ENCODE data around the gene CR1.
"Not testable (repeated sequence)": the region's sequence is repeated elsewhere in the genome, so short reads cannot be mapped to it uniquely, and the experiment has no call there.

CR1 gene

GRCh38 chr1:207503950-207504349 is 8.0 kb downstream of the CR1 start:
- DNase-seq = no peak

DNA sequence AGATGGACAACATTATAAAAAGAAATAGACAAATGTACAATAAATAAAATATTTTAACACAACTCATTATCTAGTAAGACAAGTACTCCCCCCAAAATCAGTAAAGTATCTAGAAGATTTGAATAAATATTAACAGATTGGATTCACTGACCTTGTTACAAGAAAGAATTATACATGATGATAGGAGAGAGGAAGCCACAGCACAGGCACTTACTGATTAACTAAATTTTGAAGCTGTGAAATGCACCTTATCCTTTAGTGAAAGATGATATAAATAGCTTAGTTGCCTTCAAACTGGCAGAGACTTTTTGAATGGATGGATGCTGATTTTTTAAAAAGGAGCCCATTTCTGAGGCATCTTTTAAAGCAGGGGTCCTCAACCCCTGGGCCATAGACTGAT is 8.5 kb downstream of the CR1 start:
- DNase-seq = no peak

DNA sequence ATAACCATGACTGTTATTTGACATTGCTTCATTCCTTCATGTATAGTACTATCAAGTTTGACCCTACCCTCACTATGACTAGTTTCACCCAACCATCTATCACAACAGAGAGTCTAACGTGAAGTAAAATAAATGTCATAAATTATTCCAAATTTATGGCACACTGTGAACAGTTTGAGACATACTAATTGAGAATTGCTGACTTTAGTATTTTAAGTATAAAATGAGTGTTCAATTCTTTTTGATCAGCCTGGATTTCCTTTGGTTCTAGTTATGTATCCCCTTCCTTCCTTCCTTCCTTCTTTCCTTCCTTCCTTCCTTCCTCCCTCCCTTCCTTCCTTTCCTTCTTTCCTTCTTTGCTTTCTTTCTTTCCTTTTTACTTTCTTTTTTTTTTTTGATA is 14.5 kb downstream of the CR1 start:
- no peak for DNase-seq

DNA sequence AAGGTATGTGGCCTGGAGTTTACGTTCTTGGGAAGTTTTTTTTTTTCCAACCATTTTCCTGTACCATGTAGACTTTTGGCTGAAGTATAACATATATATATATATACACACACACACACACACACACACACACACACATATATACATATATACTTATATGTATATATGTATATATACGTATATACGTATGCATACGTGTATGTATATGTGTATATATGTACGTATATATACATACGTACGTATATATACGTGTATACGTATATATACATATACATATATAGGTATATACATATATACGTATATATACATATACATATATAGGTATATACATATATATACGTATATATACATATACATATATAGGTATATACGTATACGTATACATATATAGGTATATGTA is 18.9 kb downstream of the CR1 start:
- no peak for DNase-seq

- no peak for DNase-seq
Observed at GRCh38 chr1:207516729-207517128, 20.8 kb downstream of the CR1 start.

DNA sequence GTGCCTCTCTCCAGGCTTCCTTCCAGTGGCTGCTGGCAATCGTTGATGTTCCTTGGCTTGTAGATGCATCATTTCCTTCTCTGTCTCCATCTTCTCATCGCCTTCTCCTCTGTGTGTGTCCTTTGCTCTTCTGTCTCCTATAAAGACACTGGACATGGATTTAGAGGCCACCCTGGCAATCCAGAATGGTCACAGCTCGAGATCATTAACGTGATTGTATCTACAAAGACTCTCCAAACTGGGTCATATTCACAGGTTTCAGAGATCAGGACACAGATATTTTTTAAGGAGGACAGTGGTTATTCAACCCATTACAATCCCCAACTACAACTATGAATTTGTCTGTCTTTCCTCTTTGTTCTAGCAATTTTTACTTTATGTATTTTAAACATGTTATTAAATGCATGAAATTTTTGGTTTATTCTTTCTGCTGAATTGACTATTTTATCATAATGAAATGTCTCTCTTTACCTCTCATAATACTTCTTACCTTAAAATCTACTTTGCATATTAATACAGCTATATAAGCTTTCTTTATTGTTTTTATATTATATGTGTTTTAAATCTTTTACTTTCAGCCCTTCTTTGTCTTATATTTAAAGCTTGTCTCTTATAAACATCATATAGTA is 22.8 kb downstream of the CR1 start:
- DNase-seq = no peak

- DNase-seq = no peak
Observed at GRCh38 chr1:207519505-207520399, 23.8 kb downstream of the CR1 start.

DNA sequence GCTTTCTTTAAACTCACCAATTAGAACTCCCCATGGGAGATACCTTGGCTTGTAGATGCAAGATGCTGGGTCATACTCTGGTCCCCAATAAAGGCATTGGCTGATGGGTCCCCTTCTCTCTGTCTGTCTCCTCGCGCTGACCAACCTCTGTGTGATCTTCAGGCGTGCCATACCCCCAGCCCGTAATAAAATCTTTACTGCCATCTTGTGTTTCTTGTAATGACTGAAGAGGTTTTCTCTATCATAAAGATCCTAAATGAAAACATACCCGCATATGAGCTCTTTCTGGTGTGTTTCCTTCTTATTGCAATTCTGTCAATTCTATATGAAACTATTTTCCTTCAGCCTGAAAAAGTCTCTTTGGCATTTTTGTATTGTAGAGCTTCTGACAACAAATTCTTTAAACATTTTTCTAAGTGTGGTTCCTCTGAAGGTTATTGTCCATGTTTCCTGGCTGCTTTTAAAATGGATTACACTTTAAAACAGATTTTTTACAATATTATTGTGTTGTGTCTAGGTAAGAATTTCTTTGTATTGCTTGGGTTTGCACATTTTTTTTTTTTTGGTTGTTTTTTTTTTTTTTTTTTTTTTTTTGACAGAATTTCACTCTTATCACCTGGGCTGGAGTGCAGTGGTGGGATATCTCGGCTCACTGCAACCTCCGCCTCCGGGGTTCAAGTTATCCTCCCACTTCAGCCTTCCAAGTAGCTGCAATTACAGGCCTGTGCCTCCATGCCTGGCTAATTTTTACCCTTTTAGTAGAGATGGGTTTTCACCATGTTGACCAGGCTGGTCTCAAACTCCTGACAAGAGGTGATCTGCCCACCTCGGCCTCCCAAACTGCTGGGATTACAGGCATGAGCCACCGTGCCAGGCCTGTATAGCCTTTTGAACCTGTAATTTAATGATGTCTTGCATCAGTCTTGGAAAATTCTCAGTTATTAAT is 24.7 kb downstream of the CR1 start:
- DNase-seq = not testable (repeated sequence)

DNA sequence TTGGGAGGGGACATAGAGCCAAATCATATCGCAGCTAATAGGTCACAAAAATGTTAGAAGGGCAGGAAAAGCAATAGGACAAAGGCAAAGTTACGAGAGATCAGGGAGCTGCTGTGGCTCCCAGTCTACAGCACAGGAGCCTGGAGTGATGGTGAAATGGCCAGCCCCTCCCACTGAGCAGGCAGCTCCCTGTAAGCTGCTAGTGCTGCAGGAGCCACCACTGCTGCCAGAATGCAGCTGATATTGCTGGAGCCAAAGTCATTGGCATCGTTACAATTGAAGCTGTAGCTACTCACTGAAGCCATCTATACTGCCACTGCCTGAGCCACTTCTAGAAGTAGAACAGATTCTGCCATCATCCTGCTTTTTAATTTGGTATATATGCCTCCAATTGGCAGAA is 29.3 kb downstream of the CR1 start:
- peak in 11 of 58 donors; percentile 3 to 45 (median 19) for DNase-seq

- not testable (repeated sequence) for DNase-seq
Observed at GRCh38 chr1:207528401-207528800, 32.4 kb downstream of the CR1 start.

GRCh38 chr1:207536263-207536662 is 40.3 kb downstream of the CR1 start:
- DNase-seq = not testable (repeated sequence)

DNA sequence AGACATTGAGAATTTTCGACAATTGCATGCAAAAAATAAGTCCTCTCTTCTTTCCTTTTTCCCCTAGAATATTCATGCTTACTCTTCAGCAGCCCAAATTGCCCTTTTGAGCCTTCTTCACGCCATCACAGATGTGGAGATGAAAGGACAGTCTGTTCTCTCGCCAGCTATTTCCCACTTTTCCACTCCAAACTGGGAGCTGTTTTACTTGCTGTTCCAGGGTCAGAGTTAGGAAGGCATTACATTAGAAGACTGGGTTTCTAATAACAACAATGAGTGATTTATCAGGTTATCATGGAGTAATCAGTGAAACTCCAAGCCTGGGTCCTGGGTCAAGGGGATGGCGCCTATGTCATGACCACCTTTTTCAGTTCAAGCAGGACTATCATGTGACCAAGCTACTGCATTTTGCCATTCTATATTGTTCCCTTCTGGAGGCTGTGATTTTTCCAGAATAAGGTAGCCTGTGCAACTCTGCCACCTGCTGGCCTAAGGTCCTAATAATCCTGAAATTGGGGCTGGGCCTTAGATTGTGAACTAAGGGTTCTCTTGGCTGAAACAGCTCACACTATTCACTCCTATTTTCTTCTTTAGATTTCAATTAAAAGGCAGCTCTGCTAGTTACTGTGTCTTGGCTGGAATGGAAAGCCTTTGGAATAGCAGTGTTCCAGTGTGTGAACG is 50.9 kb downstream of the CR1 start:
- DNase-seq = not testable (repeated sequence)

- DNase-seq = not testable (repeated sequence)
Observed at GRCh38 chr1:207554823-207555222, 58.9 kb downstream of the CR1 start.

DNA sequence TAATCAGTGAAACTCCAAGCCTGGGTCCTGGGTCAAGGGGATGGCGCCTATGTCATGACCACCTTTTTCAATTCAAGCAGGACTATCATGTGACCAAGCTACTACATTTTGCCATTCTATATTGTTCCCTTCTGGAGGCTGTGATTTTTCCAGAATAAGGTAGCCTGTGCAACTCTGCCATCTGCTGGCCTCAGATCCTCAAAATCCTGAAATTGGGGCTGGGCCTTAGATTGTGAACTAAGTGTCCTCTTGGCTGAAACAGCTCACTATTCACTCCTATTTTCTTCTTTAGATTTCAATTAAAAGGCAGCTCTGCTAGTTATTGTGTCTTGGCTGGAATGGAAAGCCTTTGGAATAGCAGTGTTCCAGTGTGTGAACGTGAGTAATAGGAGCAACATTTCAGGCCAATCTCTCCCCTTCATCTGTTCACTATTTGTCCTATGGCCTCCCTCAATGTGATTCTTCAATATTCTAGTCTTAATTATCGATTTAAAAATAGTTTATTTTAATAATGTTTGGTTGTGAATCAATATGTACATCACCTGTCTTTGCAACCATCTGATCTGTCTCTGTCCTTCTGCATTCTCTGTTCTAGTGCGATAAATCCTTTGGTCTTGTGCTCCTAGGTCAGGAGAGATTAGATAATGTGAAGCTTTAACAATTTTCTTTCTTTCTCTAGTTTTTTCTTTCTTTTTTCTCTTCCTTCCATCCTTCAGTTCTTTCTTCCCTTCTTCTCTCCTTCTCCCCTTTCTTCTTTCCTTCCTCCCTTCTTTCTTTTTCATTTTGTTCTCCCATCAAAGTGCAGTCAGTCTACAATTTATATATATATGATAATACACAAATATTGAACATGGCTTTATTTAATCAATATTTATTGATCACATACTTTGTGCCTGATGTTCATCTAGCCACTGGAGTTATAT is 69.8 kb downstream of the CR1 start:
- peak in 29 of 58 donors; percentile 1 to 46 (median 9) for DNase-seq

GRCh38 chr1:207571926-207572325 is 76.0 kb downstream of the CR1 start:
- not testable (repeated sequence) for DNase-seq

DNA sequence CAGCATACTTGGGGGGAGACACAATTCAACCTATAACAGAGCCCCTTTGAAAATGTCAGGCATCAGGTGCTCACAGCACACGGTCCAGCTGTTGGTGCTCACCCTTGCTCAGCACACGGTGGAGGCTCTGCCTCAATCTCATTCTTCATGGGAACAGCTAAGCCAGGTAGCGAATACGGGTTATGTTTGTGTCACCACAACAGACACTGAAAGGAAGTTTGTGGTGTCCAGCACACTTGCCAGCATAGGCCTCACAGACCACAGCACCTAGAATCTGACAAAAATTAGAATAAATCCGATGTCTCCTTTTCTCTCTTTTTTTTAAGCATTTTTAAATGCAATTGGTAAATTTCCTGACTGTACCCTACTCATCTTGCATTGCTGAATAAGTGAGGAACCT is 77.1 kb downstream of the CR1 start:
- not testable (repeated sequence) for DNase-seq

- not testable (repeated sequence) for DNase-seq
Observed at GRCh38 chr1:207575381-207575780, 79.4 kb downstream of the CR1 start.

DNA sequence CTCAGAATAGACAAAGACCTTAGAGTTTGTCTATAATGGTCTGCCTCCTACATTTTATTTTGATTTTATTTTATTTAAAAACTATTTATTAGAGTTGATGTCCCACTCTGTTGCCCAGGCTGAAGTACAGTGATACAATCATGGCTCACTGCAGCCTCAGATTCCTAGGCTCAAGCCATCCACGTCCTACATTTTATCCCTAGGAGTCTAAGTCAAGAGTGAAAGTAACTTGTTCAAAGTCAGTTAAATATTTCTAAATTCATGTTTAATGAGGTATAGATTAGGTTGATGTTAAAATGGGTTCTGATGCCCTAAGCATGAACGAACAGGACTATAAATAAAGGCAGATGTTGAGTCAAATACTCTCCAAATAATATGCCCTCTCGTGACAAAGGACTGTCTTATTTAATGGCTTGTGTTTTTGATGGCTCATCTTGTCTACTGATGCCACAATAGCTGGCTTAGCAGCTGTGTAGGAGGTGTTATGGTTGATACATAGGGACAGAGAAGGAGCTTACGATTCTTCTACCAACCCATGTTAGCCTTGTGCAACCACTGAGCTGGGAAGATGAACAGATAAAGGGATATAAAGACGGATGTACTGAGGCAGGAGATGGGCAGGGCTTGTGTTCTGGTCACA is 83.0 kb downstream of the CR1 start:
- DNase-seq = no peak

DNA sequence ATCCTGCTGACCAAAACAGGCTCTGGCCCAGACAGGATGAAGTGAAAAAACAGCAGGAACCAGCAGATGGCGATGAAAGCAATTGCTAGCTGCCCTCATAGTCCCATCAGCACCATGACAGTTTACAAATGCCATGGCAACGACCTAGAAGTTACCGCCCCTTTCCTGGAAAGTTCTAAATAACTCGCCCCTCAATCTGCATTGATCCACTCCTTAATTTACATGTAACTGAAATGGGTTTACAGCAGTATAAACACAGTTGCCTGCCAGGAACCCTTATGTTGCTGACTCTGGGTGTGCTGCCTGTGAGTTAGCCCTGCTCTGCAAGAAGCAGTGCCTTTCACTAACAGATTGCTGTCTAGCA is 83.5 kb downstream of the CR1 start:
- peak in 40 of 58 donors; percentile 2 to 69 (median 28) for DNase-seq

Measured in anterior cingulate cortex (tissue), 58 donors.